ENCODE data around the gene SRBD1.

- TF ChIP-seq POLR2AphosphoS5 (IDR thresholded peaks at IDR 0.05) (no peak), CTCF (IDR thresholded peaks at IDR 0.05) (no peak)
These were observed 15.5 kb upstream of the SRBD1 start for GRCh38 chr2:45626387-45627221.

Measured in breast epithelium (tissue), 3 donors.